ENCODE measurements around the gene DPP7.
A peak's percentile ranks its signal among the peaks of the same experiment; 100 is the strongest.

The DPP7 gene

DNA sequence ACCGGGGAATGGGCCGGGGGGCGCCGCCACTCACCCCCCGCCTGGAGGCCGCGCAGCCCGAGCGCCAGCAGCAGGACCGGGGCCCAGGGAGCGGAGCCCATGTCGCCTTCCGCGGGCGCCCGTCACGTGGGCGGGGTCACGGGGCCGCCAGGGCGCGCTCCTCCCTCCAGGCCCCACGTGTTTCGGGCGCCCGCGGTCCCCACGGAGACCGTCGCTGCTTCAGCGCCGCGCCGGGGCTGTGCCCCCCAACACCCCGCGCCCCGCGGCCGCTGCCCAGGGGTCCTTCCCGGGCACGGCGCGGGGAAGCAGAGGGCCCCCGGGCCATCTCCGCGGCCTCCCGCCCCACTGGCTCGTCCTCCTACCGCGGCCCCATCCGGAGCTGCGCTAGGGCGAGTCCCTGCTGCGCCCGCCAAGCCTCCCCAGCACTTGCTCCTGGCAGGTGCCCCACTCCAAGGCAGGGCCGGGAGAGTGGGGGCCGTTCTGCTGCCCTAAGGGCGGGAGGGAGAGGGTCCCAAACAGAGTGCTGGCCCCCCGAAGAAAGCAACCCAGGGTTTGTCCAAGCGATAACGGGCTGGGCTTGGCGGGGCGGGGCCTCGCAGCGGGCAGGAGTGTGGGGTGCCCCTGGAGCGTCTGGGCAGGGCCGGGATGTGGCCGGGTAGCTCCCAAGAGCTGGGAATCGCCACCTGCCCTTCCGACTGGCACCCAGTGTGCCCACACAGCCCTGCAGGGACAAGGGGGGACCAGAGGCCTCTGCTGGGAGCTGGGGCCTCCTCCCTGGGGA is at the start of gene DPP7:
Gene DPP7 (minus strand): TSS at position 121 of the 781 bp plus-strand sequence. CDS start 20 bp downstream, at position 101.
- DNase-seq: peak; percentile 74

DNA sequence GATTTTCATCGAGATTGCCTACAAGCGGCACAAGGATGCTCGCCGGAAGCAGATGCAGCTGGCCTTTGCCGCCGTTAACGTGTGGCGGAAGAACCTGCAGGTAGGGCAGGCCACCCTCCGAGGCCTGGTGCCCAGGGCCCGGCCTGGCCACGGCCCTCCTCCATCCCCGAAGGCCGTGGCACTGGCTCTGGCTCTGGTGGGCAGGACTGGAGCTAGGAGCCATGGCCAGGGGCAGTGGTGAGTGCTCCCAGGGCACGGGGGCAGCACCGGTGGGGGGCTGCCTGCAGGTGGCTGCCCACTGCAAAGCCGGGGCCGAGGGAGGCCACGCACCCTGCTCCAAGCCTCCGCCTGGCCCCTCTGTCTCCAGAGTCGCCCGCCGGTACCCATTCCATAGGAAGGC is 49.3 kb upstream of the DPP7 start:
- DNase-seq: no peak

DNA sequence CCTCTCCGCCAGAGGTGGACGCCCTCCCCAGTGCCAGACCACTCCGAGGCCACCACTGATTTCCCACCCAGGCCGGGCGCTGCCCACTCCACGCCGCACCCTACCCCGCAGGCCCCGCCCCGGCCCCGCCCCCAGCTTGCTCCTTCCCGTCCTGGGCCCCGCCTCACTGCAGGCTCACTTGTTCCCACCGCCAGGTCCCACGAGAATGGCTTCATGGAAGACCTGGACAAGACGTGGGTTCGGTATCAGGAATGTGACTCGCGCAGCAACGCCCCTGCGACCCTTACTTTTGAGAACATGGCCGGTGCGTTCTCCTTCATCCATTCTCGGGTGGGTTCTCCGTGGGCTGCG is 48.8 kb upstream of the DPP7 start:
- DNase-seq: no peak

DNA sequence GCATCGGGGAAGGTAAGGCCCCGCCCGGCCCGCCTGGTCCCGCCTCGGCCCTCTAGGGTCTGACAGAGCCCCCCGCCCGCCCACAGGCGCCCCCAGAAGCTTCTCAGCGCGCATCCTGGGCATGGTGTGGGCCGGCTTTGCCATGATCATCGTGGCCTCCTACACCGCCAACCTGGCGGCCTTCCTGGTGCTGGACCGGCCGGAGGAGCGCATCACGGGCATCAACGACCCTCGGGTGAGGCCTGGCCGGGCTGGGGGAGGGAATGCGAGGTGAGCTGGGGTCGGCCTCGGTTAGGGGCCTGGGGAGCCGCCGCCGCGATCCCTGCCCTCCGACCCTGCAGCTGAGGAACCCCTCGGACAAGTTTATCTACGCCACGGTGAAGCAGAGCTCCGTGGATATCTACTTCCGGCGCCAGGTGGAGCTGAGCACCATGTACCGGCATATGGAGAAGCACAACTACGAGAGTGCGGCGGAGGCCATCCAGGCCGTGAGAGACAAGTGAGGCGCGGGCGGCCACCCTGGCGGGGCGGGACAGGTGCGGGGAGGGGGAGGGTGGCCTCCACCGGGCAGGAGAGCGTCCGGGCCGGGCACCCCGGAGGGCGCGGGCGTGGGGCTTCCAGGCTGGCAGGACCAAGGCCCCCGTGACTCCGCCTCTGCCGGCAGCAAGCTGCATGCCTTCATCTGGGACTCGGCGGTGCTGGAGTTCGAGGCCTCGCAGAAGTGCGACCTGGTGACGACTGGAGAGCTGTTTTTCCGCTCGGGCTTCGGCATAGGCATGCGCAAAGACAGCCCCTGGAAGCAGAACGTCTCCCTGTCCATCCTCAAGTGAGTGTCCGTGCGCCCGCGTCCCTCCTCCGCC is 48.2 kb upstream of the DPP7 start:
- no peak for DNase-seq

DNA sequence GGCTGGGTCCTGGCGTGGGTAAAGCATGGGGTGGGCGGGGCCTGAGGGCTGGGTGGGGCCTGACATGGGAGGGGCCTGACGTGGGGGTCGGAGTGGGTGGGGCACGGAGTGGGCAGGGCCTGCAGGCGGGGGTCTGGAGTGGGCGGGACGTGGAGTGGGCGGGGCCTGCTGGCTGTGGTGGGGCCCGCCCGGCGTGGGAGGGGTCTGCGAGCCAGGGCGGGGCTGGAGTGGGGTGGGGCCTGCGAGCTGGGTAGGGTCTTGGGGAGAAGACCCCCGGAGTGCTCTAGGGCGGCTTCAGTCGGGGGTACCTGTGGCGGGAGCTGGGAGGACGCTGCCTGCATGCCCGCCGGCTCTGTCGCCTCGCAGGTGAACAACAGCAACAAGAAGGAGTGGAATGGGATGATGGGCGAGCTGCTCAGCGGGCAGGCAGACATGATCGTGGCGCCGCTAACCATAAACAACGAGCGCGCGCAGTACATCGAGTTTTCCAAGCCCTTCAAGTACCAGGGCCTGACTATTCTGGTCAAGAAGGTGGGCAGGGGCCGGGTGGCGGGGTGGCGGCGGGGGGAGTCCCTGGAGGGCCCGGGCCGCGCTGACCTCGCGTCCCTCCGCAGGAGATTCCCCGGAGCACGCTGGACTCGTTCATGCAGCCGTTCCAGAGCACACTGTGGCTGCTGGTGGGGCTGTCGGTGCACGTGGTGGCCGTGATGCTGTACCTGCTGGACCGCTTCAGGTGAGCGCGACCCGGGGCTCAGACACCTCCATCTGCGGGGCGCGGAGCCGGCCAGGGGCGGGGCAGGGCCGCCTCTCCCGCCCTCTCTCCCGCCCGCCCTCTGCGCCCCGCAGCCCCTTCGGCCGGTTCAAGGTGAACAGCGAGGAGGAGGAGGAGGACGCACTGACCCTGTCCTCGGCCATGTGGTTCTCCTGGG is 47.3 kb upstream of the DPP7 start:
- DNase-seq: no peak

DNA sequence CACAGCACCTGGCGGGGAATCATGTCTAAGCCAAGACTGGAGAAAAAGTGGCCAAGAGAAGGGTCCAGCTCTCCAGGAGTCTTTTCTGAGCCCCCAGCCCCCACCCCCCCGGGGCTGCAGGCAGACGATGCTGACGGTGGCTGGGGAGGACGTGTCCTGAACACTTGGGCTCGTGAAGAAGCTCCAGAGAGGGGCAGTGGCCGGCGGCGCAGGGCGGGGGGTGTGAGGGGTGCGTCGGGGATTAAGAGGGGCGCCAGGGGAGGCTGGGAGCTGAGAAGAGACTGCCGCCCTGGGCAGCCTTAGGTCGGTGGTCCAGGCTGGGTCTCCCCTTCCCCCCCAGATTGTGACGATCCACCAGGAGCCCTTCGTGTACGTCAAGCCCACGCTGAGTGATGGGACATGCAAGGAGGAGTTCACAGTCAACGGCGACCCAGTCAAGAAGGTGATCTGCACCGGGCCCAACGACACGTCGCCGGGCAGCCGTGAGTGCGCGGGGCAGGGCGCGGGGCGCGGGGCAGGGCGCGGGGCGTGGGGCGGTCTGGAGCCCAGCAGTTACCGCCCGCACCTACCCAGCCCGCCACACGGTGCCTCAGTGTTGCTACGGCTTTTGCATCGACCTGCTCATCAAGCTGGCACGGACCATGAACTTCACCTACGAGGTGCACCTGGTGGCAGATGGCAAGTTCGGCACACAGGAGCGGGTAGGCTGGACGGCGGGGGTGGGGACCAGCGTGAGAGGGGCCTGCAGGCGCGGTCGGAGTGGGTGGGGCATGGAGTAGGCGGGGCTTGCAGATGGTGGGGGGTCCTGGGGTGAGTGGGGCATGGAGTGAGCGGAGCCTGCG is 46.4 kb upstream of the DPP7 start:
- no peak for DNase-seq

DNA sequence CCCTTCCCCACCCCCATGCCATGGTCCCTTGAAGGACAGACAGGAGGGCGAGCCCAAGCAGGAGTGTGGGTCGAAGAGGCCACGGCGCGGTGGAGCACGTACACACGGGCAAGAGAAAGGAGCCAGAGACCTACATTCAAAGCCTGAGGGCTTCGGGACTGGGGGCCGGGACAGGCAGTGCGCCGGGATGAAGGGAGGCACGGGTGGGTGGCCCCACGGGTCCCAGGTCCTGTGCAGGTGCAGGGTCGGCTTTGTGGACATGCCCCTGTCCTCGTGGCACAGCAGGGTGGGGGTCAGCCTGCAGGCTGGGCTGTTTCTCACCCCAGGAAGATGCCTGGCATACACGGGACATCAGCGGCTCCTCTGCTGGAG is 45.5 kb upstream of the DPP7 start:
- DNase-seq: no peak

DNA sequence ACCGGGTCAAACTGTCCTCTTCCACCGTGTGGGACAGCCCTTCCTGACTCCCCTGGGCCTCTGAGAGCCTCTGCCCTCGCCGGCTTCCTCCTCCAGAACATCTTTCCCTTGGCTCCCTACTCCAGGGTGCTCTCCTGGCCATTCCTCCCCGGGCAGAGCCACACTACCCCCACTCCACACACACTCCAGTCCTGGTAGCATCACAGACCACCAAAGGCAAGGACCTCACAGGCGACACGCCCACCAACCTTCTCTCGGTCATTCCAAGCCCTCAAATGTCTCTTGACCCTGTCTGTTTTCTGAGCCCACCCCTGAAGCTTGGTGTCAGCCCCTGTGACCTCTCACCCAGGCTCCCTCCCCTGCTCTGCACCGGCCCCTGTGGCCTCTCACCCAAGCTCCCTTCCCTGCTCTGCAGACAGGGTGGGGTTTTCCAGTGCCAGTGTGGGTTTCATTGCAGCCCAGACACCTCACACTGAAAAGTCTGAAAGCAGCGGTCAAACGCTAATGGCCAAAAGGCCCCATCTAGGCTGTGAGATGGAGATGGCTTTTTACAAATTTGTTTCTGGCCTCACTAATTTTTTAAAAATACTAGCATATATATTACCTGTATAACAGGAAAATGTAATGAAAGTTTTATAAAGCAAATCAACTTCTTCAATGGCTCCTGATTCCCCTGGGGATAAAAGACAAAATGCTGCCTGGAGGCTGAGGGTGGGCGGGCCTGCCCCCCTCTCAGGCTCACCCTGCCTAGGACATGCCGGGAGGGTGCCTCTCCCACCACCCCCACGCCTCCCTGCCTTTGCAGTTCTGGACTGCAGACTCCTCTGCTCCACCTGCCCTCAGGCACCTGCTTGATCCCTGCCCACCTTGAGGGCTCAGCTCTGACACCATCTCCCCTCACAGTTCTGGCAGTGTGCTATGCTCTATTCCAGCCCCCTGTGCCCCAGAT is 44.8 kb upstream of the DPP7 start:
- DNase-seq: no peak

DNA sequence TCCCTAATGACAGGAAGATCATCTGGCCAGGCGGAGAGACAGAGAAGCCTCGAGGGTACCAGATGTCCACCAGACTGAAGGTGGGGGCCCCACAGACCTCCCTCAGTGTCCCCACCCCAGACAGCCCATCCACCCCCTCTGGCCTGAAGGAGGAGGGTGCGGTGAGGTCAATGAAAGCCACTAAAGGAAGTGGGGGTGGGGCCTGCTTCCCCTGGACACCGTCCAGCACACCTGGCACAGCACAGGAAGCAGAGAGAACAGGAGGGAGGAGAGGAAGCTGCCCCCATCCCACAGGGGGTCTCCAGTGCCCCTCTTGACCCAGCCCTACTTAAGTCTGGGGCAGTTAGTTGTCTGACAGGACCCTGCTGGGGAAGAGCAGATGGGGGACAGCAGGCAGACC is 44.1 kb upstream of the DPP7 start:
- no peak for DNase-seq

DNA sequence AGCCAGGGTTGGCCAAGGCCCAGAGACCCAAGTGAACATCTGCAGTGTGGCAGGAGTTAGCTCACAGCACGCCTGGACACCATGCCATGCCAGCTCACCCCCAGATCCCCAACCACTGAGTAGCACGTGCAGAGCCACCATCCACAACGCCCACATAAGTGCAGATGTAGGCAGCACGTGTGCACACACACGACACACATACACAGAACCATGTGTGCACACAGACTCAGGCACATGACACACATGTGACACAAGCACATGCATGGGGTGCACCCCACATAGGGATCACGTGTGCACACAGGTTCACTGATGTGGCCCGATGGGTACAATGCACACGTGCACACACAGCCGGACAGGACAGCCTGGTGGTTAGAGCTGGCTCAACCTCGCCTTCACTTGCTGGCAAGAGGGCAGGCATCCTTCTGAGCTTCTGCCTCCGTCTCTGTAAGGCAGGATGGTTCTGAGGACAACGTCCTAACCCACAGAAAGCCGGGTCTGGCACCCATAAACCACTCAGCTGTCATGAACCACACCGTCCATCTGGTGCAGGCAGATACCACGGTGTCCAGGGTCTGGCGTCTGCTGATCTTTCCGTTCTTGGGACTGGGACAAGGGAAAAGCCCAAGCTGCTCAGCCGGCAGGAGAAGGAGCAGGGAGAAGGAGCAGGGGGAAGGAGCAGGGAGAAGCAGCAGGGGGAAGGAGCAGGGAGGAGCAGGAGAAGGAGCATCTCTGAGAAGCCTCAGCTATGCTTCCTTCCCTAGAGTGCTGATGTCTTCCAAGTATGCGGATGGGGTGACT is 43.3 kb upstream of the DPP7 start:
- DNase-seq: no peak

DNA sequence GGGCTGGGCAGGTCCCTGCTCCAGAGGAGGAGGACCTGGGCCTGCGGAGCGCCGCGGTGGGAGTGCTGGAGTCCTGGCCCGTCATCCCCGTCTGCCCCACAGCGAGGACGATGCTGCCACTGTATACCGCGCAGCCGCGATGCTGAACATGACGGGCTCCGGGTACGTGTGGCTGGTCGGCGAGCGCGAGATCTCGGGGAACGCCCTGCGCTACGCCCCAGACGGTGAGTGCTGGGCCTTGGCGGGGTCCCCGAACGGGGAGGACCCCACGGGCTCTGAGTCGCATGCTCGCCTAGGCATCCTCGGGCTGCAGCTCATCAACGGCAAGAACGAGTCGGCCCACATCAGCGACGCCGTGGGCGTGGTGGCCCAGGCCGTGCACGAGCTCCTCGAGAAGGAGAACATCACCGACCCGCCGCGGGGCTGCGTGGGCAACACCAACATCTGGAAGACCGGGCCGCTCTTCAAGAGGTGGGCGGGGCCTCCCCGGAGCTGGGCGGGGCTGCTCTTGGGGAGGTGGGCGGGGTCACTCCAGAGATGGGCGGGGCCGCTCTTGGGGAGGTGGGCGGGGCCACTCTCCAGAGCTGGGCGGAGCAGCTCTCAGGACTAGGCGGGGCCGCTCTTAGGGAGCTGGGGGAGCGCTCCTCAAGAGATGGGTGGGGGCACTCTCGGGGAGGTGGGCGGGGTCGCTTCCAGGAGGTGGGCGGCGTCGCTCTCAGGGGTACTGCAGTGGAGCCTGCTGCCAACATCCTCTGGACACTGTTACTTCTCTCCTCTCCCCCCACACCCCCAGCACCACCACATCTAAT is 42.2 kb upstream of the DPP7 start:
- peak; percentile 45 for DNase-seq

DNA sequence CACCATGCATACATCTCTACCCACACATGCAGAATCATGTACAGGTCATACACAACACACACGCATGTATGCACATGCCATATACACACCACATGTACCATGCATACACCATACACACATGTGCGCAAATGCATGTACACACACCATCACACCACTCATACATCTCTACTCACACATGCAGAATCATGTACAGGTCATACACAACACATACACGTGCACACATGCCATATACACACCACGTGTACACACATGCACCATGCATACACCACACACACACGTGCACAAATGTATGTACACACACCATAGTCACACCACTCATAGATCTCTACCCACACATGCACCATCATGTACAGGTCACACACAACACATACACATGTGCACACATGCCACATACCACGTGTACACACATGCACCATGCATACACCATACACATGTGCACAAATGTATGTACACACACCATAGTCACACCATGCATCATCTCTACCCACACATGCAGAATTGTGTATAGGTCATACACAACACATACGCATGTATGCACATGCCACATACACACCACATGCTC is 38.4 kb upstream of the DPP7 start:
- DNase-seq: no peak

DNA sequence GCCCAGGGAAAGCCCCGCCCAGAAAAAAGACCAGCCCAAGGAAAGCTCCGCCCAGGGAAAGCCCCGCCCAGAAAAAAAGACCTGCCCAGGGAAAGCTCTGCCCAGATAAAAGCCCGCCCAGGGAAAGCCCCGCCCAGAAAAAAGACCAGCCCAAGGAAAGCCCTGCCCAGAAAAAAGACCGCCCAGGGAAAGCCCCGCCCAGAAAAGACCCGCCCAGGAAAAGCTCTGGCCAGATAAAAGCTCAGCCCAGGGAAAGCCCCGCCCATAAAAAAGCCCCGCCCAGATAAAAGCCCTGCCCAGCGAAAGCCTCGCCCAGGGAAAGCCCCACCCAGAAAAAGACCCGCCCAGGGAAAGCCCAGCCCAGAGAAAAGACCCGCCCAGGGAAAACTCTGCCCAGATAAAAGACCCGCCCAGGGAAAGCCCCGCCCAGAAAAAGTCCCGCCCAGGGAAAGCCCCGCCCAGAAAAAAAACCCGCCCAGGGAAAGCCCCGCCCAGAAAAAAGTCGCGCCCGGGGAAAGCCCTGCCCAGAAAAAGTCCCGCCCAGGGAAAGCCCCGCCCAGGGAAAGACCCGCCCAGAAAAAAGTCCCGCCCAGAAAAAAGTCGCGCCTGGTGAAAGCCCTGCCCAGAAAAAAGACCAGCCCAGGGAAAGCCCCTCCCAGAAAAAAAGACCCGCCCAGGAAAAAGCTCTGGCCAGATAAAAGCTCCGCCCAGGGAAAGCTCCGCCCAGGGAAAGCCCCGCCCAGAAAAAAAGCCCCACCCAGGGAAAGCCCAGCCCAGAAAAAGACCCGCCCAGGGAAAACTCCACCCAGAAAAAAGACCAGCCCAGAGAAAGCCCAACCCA is 36.3 kb upstream of the DPP7 start:
- no peak for DNase-seq

DNA sequence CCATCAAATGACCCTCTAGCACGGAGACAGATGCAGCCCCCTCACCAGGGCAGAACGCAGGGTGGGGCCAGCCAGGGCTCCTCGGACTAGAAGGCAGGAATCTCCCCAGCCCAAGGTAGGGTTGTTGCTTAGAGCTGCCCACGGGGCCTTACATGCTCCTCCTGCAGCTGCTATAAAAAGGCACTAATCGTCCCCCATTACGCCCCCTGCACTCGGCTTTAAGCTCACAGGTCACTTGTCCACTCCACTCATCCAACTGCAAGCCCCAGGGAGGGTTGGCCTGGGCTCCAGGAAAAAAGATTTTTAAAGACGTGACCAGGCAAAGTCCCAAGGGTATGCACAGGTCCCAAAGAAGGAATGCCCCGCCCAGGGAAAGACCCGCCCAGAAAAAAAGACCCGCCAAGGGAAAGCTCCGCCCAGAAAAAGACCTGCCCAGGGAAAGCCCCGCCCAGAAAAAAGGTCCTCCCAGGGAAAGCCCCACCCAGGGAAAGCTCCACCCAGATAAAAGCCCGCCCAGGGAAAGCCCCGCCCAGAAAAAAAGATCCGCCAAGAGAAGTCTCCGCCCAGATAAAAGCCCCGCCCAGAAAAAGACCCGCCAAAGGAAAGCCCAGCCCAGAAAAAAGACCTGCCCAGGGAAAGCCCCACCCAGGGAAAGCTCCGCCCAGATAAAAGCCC is 35.5 kb upstream of the DPP7 start:
- no peak for DNase-seq

DNA sequence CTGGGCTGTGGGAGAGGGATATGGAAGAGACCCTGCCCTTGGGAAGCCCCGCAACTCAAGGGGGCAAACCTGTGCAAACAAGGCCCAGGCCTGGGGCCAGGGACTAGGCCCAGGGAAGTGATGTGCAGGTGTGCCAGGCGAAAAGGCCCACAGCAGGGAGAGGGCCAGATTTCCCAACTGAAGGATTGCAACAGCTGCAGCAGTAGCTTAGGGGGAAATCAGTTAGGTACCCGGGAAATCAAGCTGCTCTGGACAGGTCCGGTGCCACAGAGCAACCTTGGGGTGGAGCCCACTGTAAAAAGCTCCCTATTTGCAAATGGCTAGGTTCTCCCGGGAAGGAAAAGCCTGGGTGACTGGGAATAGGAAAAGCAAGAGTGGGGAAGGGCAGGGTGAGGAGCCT is 34.8 kb upstream of the DPP7 start:
- no peak for DNase-seq

DNA sequence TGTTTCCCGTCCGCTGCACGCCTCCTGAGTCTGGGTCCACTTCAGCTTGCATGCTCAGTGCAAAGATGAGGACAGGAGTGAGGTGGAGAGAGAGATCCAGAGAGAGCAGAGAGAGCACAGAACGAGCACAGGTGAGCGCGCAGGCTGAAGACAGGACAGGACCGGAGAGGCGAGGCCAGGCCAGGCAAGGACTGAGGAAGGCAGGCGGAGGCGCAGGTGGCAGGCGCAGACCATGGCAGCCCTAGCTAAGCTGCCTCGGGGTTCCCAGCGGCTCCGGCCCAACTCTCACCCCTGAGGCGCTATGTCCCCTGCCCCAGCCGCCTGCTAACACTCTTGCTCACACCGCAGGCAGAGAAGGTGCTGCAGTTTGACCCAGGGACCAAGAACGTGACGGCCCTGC is 34.1 kb upstream of the DPP7 start:
- no peak for DNase-seq

DNA sequence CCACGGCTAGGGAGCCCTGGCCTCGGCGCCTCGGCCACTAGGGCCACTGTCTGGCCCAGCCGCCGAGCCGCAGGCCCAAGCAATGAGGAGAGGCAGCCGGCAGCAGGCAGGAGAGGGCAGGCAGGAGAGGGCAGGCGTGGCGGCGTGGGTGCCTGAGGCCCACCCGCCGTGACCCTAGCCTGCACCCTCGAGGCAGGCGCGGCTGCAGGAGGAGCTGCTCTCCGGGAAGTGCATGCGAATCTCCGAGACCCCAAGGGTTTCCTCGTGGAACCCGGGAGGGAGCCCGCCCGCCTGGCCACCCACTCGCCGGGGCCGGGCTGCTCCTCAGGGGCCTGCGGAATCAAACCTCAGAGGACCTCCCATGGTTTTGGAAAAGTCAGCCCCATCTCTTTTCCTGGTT is 33.7 kb upstream of the DPP7 start:
- DNase-seq: no peak

DNA sequence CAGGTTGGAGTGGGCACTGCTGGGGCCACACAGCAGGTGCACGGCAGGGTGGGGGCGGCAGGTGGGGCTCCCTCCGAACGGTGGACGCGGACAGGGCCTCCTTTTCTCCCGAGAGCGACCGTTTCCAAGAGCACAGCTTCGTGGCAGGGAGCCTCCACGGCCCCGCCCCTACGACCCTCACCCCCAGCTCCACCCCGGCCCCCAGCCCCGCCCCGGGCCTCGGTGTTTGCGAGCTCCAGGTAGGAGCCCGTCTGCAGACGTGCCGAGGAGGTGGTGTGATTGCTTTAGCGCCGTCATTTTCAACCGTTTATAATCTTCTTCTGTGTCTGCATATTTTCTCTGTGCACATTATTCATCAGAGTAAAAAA is 33.2 kb upstream of the DPP7 start:
- DNase-seq: no peak
